H1 (cell line): ENCODE measurements around the gene ATP6V0D1. TPM values are rescaled to one million over a fixed set of nuclear protein-coding genes. Genes with fewer than 3 reads are reported as not detected.

Source experiments
- CHD1 ChIP-seq: IDR thresholded peaks from 2 replicates; pipeline ENCODE4 v1.6.1; 2012; ENCODE audit warnings: low read depth, low read length, improper control_type of control experiment
- EZH2 ChIP-seq: fragments of 200-600 bp; sonication (generic); IDR thresholded peaks from 2 replicates; pipeline ENCODE4 v1.7.1; 2012; ENCODE audit warnings: low read depth, mild to moderate bottlenecking, moderate library complexity, low read length, inconsistent platforms; ENCODE audit not compliant: severe bottlenecking
- KDM1A ChIP-seq: fragments of 200-600, 300-600 bp; sonication (generic); IDR thresholded peaks from 2 replicates; pipeline ENCODE4 v1.7.1; 2016; ENCODE audit warnings: mild to moderate bottlenecking, low read length, borderline replicate concordance
- polyA plus RNA-seq, 7 experiments: library from polyadenylated mRNA; depleted of rRNA in 3 of 7; stranded (reverse) in 5 of 7; unstranded in 2 of 7; fragments of >200 nt in 5 of 7; fragments of 200-250 nt in 2 of 7; gene quantifications; 1 replicate in 5 of 7; 2 replicates in 1 of 7; 4 replicates in 1 of 7; pipeline versions ENCODE4 v1.2.1 to v1.2.3, GENCODE V29; 2011 to 2013; ENCODE audit warnings: missing spikeins in 2 of 7, mixed read lengths in 2 of 7
- total RNA-seq: library from RNA; stranded (reverse); fragmentation: NEBNext Ultra II Directional; extraction: Animal tissue kit (Norgen Biotek cat#: 25700); gene quantifications from 2 replicates; pipeline ENCODE4 v1.2.1, GENCODE V29; 2021

Gene ATP6V0D1
- total and polyA plus RNA-seq, 2 of the 8 experiments (the other 6 are each of a cell fraction or from before 2014, with no cell fraction given), result 47.3 to 134 TPM

- TF ChIP-seq KDM1A (no peak), EZH2 (no peak), CHD1 (no peak)
- TF ChIP-seq, all 59 proteins: peak for 0
These were observed 44.2 kb downstream of the ATP6V0D1 start (continued) for GRCh38 chr16:67436640-67437193.
